ENCODE measurements around the gene ECHDC3. TPM values are rescaled to one million over a fixed set of nuclear protein-coding genes. Genes with fewer than 3 reads are reported as not detected.

The ECHDC3 gene
- total and polyA plus RNA-seq, 2 of the 13 experiments (the other 11 are each of a cell fraction or from before 2014, with no cell fraction given), result not detected

DNA sequence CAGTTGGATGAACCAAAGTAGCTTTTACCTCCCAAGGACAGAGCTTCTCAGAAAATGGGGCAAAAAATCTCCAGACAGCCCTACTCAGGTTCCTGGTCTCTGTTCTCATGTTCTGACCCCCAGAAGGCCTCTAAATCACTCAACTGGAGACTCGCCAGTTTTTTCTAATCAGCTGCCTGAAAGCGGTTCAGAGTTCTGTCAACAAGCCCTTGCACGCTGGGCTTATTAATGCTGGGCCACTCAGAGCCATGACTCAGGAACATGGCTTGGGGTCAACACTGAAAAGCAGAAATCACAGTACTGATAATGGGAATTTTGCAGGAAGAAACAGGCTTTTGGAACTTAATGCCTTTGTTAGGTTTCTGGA, 15.3 kb downstream of the ECHDC3 start (continued):
- TF ChIP-seq, protein P1, sequence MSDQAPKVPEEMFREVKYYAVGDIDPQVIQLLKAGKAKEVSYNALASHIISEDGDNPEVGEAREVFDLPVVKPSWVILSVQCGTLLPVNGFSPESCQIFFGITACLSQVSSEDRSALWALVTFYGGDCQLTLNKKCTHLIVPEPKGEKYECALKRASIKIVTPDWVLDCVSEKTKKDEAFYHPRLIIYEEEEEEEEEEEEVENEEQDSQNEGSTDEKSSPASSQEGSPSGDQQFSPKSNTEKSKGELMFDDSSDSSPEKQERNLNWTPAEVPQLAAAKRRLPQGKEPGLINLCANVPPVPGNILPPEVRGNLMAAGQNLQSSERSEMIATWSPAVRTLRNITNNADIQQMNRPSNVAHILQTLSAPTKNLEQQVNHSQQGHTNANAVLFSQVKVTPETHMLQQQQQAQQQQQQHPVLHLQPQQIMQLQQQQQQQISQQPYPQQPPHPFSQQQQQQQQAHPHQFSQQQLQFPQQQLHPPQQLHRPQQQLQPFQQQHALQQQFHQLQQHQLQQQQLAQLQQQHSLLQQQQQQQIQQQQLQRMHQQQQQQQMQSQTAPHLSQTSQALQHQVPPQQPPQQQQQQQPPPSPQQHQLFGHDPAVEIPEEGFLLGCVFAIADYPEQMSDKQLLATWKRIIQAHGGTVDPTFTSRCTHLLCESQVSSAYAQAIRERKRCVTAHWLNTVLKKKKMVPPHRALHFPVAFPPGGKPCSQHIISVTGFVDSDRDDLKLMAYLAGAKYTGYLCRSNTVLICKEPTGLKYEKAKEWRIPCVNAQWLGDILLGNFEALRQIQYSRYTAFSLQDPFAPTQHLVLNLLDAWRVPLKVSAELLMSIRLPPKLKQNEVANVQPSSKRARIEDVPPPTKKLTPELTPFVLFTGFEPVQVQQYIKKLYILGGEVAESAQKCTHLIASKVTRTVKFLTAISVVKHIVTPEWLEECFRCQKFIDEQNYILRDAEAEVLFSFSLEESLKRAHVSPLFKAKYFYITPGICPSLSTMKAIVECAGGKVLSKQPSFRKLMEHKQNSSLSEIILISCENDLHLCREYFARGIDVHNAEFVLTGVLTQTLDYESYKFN (CRISPR knock-in tag; conservative IDR thresholded peaks at IDR 0.05), result peak; percentile 73
- TF ChIP-seq ZFP62 (CRISPR knock-in tag; IDR thresholded peaks at IDR 0.05), result no peak
- TF ChIP-seq, protein P2, sequence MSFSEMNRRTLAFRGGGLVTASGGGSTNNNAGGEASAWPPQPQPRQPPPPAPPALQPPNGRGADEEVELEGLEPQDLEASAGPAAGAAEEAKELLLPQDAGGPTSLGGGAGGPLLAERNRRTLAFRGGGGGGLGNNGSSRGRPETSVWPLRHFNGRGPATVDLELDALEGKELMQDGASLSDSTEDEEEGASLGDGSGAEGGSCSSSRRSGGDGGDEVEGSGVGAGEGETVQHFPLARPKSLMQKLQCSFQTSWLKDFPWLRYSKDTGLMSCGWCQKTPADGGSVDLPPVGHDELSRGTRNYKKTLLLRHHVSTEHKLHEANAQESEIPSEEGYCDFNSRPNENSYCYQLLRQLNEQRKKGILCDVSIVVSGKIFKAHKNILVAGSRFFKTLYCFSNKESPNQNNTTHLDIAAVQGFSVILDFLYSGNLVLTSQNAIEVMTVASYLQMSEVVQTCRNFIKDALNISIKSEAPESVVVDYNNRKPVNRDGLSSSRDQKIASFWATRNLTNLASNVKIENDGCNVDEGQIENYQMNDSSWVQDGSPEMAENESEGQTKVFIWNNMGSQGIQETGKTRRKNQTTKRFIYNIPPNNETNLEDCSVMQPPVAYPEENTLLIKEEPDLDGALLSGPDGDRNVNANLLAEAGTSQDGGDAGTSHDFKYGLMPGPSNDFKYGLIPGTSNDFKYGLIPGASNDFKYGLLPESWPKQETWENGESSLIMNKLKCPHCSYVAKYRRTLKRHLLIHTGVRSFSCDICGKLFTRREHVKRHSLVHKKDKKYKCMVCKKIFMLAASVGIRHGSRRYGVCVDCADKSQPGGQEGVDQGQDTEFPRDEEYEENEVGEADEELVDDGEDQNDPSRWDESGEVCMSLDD (CRISPR knock-in tag; IDR thresholded peaks at IDR 0.05; ENCODE audit: borderline replicate concordance), result no peak
- no peak for TF ChIP-seq ZNF12 (CRISPR knock-in tag; IDR thresholded peaks at IDR 0.05)
- TF ChIP-seq, protein P3, sequence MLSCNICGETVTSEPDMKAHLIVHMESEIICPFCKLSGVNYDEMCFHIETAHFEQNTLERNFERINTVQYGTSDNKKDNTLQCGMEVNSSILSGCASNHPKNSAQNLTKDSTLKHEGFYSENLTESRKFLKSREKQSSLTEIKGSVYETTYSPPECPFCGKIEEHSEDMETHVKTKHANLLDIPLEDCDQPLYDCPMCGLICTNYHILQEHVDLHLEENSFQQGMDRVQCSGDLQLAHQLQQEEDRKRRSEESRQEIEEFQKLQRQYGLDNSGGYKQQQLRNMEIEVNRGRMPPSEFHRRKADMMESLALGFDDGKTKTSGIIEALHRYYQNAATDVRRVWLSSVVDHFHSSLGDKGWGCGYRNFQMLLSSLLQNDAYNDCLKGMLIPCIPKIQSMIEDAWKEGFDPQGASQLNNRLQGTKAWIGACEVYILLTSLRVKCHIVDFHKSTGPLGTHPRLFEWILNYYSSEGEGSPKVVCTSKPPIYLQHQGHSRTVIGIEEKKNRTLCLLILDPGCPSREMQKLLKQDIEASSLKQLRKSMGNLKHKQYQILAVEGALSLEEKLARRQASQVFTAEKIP (CRISPR knock-in tag; IDR thresholded peaks at IDR 0.05; ENCODE audit: borderline replicate concordance), result no peak
- TF ChIP-seq ZSCAN9 (CRISPR knock-in tag; IDR thresholded peaks at IDR 0.05; ENCODE audit: borderline replicate concordance), result no peak
- no peak for TF ChIP-seq KDM3A (CRISPR knock-in tag; IDR thresholded peaks at IDR 0.05; ENCODE audit: low read depth)
- no peak for TF ChIP-seq NCOA5 (CRISPR knock-in tag; IDR thresholded peaks at IDR 0.05)
- TF ChIP-seq, protein P4, sequence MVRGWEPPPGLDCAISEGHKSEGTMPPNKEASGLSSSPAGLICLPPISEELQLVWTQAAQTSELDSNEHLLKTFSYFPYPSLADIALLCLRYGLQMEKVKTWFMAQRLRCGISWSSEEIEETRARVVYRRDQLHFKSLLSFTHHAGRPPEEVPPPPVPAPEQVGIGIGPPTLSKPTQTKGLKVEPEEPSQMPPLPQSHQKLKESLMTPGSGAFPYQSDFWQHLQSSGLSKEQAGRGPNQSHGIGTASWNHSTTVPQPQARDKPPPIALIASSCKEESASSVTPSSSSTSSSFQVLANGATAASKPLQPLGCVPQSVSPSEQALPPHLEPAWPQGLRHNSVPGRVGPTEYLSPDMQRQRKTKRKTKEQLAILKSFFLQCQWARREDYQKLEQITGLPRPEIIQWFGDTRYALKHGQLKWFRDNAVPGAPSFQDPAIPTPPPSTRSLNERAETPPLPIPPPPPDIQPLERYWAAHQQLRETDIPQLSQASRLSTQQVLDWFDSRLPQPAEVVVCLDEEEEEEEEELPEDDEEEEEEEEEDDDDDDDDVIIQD (CRISPR knock-in tag; IDR thresholded peaks at IDR 0.05; ENCODE audit: low read depth), result peak; percentile 20; the same call in 1 of the 2 replicates
- no peak for TF ChIP-seq NAIF1 (CRISPR knock-in tag; IDR thresholded peaks at IDR 0.05; ENCODE audit: borderline replicate concordance)
- TF ChIP-seq ZNF850 (CRISPR knock-in tag; conservative IDR thresholded peaks at IDR 0.05), result no peak
- TF ChIP-seq PHF21A (CRISPR knock-in tag; IDR thresholded peaks at IDR 0.05), result peak; percentile 71
- 0 out of 2 replicates have a peak, but pooled peaks have one; percentile 27 for TF ChIP-seq HDAC2 (CRISPR knock-in tag; IDR thresholded peaks at IDR 0.05)
- no peak for TF ChIP-seq ZBTB21 (CRISPR knock-in tag; IDR thresholded peaks at IDR 0.05)
- no peak for TF ChIP-seq ZNF382 (CRISPR knock-in tag; IDR thresholded peaks at IDR 0.05; ENCODE audit: borderline replicate concordance)
- TF ChIP-seq, protein P5, sequence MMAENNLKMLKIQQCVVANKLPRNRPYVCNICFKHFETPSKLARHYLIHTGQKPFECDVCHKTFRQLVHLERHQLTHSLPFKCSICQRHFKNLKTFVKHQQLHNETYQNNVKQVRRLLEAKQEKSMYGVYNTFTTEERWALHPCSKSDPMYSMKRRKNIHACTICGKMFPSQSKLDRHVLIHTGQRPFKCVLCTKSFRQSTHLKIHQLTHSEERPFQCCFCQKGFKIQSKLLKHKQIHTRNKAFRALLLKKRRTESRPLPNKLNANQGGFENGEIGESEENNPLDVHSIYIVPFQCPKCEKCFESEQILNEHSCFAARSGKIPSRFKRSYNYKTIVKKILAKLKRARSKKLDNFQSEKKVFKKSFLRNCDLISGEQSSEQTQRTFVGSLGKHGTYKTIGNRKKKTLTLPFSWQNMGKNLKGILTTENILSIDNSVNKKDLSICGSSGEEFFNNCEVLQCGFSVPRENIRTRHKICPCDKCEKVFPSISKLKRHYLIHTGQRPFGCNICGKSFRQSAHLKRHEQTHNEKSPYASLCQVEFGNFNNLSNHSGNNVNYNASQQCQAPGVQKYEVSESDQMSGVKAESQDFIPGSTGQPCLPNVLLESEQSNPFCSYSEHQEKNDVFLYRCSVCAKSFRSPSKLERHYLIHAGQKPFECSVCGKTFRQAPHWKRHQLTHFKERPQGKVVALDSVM (CRISPR knock-in tag; IDR thresholded peaks at IDR 0.05), result no peak

Data from HepG2 (cell line).